Mesenteric fat pad (tissue), 1 donor: ENCODE data around the gene CTDSP2. TPM values are rescaled to one million over a fixed set of nuclear protein-coding genes. Genes with fewer than 3 reads are reported as not detected.
"Not testable (repeated sequence)": the region's sequence is repeated elsewhere in the genome, so short reads cannot be mapped to it uniquely, and the experiment has no call there.

Experiments used
- DNase-seq: peaks from one replicate; pipeline ENCODE4 v3.0.0-alpha.2; 2020; ENCODE audit warnings: low spot score
- total RNA-seq: library from RNA; stranded (reverse); fragmentation: NEBNext Ultra II Directional; extraction: Animal tissue kit (Norgen Biotek cat#: 25700); gene quantifications from one replicate; pipeline ENCODE4 v1.2.1, GENCODE V29; 2021
- donor health status: DM: yes; HTN: yes; CAD: no.

Gene CTDSP2
- total RNA-seq, 1 donor from 2014 or later, result 156 TPM

- no peak for DNase-seq
Observed at GRCh38 chr12:57836442-57837375, 9.8 kb downstream of the CTDSP2 start.

- no peak for DNase-seq
Observed at GRCh38 chr12:57835366-57836288, 10.9 kb downstream of the CTDSP2 start.

DNA sequence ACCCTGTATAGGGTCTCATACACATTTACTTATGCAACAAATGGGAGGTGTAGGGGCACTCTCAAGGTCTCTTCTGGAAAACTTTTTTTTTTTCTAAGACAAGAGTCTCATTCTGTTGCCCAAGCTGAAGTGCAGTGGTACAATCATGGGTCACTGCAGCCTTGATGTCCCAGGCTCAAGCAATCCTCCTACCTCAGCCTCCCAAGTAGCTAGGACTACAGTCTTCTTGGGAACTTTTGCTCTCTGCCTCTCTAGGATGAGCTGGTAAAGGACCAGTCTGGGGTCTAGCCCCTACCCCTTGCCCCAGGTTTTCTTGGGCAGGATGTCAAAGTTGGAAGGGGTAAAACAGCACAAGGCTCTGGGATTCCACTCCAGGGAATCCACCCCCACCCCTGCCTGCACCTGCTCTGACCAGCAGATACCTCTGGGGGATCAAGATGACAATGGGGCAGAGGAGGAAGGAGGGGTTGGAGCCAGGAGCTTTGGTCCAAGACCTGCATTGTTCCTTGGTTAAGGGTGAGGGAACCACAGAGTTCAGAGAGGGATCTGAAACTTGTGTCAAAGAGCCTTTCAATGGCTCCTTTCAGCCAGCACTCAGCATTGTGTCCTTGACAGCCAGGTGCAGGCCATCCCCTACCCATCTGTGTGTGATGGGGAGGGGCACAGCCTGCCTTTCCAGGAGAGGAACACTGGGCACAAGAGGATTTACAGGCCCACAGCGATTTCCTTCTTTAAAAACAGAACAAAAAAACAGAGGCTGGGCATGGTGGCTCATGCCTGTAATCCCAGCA, 12.2 kb downstream of the CTDSP2 start:
- DNase-seq, result no peak

GRCh38 chr12:57833672-57834071, 12.9 kb downstream of the CTDSP2 start:
- DNase-seq, result no peak

DNA sequence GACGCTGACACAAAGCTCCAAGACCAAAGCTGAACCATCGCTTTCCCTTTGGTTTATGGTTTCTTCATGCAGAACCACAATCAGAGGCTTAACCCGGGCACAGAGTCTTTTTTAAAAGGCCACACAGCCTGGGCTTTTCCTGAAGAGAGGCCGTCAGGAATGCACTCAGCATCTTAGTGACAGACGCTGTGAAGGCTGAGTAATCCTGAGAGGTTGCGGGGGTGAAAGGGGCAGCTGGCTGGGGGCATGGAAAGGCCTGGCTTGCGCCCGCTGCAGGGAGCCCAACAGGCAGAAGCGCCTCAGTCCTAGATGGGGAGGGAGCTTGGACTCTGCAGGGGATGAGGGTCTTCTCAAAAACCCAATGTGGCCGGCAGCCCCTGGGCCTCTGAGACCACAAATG, 13.6 kb downstream of the CTDSP2 start:
- no peak for DNase-seq

DNA sequence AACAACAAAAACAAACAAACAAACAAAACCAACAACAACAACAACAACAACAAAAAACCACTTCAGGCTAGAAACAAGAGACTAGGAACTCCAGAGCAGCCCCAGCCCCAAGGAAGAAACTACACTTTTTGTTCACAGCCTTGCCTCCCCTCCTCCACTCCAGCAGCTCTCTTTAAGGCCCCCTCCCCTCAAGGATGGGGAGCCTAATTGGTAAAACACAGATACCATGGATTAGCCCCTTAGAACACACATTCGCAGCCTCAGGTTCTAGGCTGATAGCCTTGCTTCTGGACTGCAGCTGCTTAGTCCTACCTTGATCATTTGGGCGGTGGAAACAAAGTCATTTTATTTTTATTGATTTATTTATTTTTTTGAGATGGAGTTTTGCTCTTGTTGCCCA, 16.1 kb downstream of the CTDSP2 start:
- DNase-seq, result no peak

- no peak for DNase-seq
Observed at GRCh38 chr12:57829025-57829777, 17.3 kb downstream of the CTDSP2 start.

DNA sequence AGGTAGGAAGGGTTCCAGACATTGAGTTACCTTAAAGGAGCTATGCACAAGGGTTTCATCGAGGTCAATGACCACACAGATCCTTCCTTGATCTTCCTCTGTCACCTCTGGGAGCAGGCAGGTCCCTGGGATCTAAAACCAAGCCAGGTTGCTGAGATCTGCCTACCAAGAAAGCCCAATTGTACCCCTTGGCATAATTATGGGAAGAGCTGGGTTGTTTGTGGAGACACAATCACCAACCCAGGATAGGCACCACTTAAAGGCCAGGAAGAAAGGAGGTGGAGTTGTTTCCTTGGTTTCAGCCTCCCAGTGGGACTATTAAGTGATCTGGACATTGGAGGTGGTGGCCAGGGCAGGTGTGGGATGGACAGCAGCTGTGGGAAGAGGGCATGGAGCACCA, 19.6 kb downstream of the CTDSP2 start:
- DNase-seq, result no peak

GRCh38 chr12:57826400-57826799, 20.1 kb downstream of the CTDSP2 start:
- no peak for DNase-seq

- no peak for DNase-seq
Observed at GRCh38 chr12:57825451-57825850, 21.1 kb downstream of the CTDSP2 start.

GRCh38 chr12:57823908-57824640, 22.5 kb downstream of the CTDSP2 start:
- no peak for DNase-seq

GRCh38 chr12:57823131-57823907, 23.2 kb downstream of the CTDSP2 start:
- DNase-seq, result no peak

DNA sequence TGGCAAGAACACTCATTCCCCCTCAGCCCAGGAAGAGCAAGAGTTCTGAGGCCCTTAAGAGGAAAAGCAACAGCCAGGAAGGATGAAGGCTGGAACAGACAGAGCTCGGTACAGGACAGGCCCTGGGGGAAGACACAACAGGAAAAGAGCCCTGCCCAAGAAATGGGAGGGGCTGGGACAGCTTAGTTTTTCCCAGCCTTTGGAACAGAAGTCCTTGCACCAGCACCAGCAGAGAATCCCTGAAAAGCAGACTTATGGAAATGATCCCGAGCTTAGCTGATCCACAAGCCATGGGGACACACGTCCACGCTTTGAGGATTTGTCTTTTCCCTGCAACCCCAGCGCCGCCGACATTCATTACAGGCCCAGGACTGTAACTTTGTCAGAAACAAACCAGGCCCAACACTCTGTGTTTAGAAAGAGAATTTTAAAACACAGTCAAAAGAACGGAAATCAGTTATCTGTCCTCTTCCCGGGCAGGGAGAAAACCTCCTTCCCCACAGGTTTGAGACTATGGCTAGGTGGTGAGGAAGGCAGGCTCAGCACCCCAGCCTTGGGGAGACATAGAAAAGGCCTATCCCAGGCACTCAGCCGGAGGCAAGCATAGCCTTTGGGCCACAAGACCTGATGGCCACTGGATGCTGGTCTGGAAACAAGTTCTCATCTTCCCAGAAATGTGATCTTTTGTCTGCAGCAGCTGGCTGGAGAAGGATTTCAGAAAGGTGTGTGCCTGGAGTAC, 24.0 kb downstream of the CTDSP2 start:
- no peak for DNase-seq

GRCh38 chr12:57821474-57822214, 24.9 kb downstream of the CTDSP2 start:
- no peak for DNase-seq

DNA sequence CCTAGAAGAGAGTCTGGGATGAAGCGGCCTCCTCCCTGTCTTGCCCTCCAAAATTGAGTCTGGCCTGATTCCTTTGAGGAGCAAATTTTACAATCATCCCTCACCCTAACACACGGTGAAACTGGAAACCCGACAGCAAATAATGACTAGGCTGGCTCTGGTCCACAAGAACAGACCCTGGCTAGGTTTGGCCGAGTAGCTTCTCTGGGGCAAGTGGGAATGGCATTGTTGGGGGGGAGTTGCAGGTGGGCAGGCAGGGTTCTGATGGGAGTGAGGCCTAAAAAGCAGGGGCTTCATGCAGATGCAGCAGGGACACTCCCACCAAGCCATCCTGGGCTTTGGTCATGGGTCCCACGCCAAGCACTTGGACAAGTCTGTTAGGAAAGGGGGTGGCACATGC, 25.5 kb downstream of the CTDSP2 start:
- not testable (repeated sequence) for DNase-seq

- not testable (repeated sequence) for DNase-seq
Observed at GRCh38 chr12:57820119-57820518, 26.4 kb downstream of the CTDSP2 start.

DNA sequence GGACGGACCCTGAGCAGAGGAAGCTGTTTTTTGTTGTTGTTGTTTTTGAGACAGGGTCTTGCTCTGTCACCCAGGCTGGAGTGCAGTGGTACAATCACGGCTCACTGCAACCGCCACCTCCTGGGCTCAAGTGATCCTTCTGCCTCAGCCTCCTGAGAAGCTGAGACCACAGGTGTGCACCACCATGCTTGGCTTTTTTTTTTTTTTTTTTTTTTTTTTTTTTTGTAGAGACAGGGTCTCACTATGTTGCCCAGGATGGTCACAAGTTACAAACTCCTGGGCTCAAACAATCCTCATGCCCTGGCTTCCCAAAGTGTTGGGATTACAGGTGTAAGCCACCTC, 28.6 kb downstream of the CTDSP2 start:
- DNase-seq, result not testable (repeated sequence)
